Stimulated activated naive CD8-positive, alpha-beta T cell treated with anti-CD3 and anti-CD28 coated beads, Interleukin-15, Interleukin-2, amounts not matched to agents 100 U/mL and 50 U/mL, for 24 hours (primary cell): ENCODE results near the gene EXOC2.
"Not testable (repeated sequence)": the region's sequence is repeated elsewhere in the genome, so short reads cannot be mapped to it uniquely, and the experiment has no call there.

Experiments
- ATAC-seq: fragments of 150-1000 bp; cut with Tn5 transposase; one replicate; pipeline ENCODE4 v1.10.0; 2021
- DNase-seq: peaks from one replicate; pipeline ENCODE4 v3.0.0; 2021

Gene EXOC2

GRCh38 chr6:583635-584034 is 109.3 kb downstream of the EXOC2 start:
- DNase-seq (no peak), ATAC-seq (no peak)

GRCh38 chr6:583116-583515 is 109.8 kb downstream of the EXOC2 start:
- no peak for ATAC-seq
- DNase-seq: no peak

GRCh38 chr6:582370-582769 is 110.6 kb downstream of the EXOC2 start:
- DNase-seq (no peak), ATAC-seq (no peak)

GRCh38 chr6:579339-579738 is 113.6 kb downstream of the EXOC2 start:
- ATAC-seq: no peak
- DNase-seq: no peak

GRCh38 chr6:572596-573265 is 120.2 kb downstream of the EXOC2 start:
- DNase-seq (no peak), ATAC-seq (no peak)

- ATAC-seq: no peak
- DNase-seq: no peak
Measured at GRCh38 chr6:571892-572291, 121.0 kb downstream of the EXOC2 start.

GRCh38 chr6:570825-571224 is 122.1 kb downstream of the EXOC2 start:
- ATAC-seq (peak; percentile 49), DNase-seq (no peak)

GRCh38 chr6:568954-569523 is 123.9 kb downstream of the EXOC2 start:
- ATAC-seq (no peak), DNase-seq (no peak)

GRCh38 chr6:568085-568484 is 124.9 kb downstream of the EXOC2 start:
- ATAC-seq: no peak
- no peak for DNase-seq

GRCh38 chr6:563863-564262 is 129.1 kb downstream of the EXOC2 start:
- ATAC-seq (no peak), DNase-seq (no peak)

GRCh38 chr6:562052-562676 is 130.8 kb downstream of the EXOC2 start:
- no peak for ATAC-seq
- DNase-seq: no peak

GRCh38 chr6:561335-561734 is 131.6 kb downstream of the EXOC2 start:
- ATAC-seq: peak; percentile 35
- DNase-seq: not testable (repeated sequence)

GRCh38 chr6:558959-559358 is 134.0 kb downstream of the EXOC2 start:
- DNase-seq (no peak), ATAC-seq (peak; percentile 68)

GRCh38 chr6:558089-558488 is 134.8 kb downstream of the EXOC2 start:
- no peak for DNase-seq
- no peak for ATAC-seq

GRCh38 chr6:551829-552350 is 141.0 kb downstream of the EXOC2 start:
- DNase-seq: no peak
- ATAC-seq: no peak

GRCh38 chr6:551405-551804 is 141.5 kb downstream of the EXOC2 start:
- ATAC-seq (peak; percentile 81), DNase-seq (peak; percentile 60)

- ATAC-seq (no peak), DNase-seq (no peak)
Measured at GRCh38 chr6:549906-550305, 143.0 kb downstream of the EXOC2 start.

- DNase-seq (peak; percentile 32), ATAC-seq (peak; percentile 70)
Measured at GRCh38 chr6:548517-548916, 144.4 kb downstream of the EXOC2 start.

- ATAC-seq (peak; percentile 34), DNase-seq (no peak)
Measured at GRCh38 chr6:548091-548490, 144.8 kb downstream of the EXOC2 start.

GRCh38 chr6:540490-540889 is 152.4 kb downstream of the EXOC2 start:
- no peak for ATAC-seq
- DNase-seq: no peak

GRCh38 chr6:537114-537513 is 155.8 kb downstream of the EXOC2 start:
- DNase-seq (no peak), ATAC-seq (no peak)

- DNase-seq (no peak), ATAC-seq (no peak)
Measured at GRCh38 chr6:530425-530824, 162.5 kb downstream of the EXOC2 start.

- ATAC-seq: no peak
- DNase-seq: no peak
Measured at GRCh38 chr6:528989-529388, 163.9 kb downstream of the EXOC2 start.
